Gastroesophageal sphincter (tissue), 4 donors: Measurements from ENCODE around the gene DCTN1. TPM values are rescaled to one million over a fixed set of nuclear protein-coding genes. Genes with fewer than 3 reads are reported as not detected.
A peak's percentile ranks its signal among the peaks of the same experiment; 100 is the strongest.

Experiments
- ATAC-seq: fragments of 150-250 bp; one replicate; pipeline ENCODE4 v1.9.1; 2016; ENCODE audit warnings: mild to moderate bottlenecking, moderate library complexity
- H3K27ac ChIP-seq, 4 donors: fragments of 200-600 bp; sonication (generic) in 3 of 4; 1 replicate in 3 of 4; 2 replicates in 1 of 4; pipeline ENCODE4 v1.5.1; 2016 to 2019
- H3K27me3 ChIP-seq: fragments of 200-600 bp; sonication (generic); one replicate; pipeline ENCODE4 v1.5.1; 2019
- H3K36me3 ChIP-seq, 2 donors: fragments of 200-600 bp; sonication (generic); one replicate each; pipeline ENCODE4 v1.5.1; 2019; ENCODE audit warnings: control low read depth in 1 of 2
- H3K4me1 ChIP-seq, 3 donors: fragments of 200-600 bp; sonication (generic); 1 replicate in 2 of 3; 2 replicates in 1 of 3; pipeline ENCODE4 v1.5.1; 2016 to 2019; ENCODE audit warnings: control low read depth in 2 of 3
- H3K4me3 ChIP-seq, 2 donors: fragments of 200-600 bp; sonication (generic); one replicate each; pipeline ENCODE4 v1.5.1; 2019; ENCODE audit warnings: mild to moderate bottlenecking in 1 of 2, moderate library complexity in 1 of 2
- H3K9me3 ChIP-seq, 3 donors: fragments of 200-600 bp; sonication (generic); one replicate each; pipeline ENCODE4 v1.5.1; 2017 to 2019; ENCODE audit warnings: control low read depth in 2 of 3
- CTCF ChIP-seq, 4 experiments: fragments of 200-600 bp in 2 of 4; fragments of 450-650 bp in 2 of 4; sonication (generic) in 1 of 4; IDR thresholded peaks; one replicate each; pipeline ENCODE4 v1.5.1; 2017 to 2019; ENCODE audit warnings: antibody characterized with exemption in 4 of 4, mild to moderate bottlenecking in 2 of 4, moderate library complexity in 2 of 4
- EP300 ChIP-seq: sonication (generic); formaldehyde crosslinking; IDR thresholded peaks from one replicate; pipeline ENCODE4 v1.6.1; 2017; ENCODE audit warnings: antibody characterized with exemption, mild to moderate bottlenecking
- POLR2A ChIP-seq, 2 donors: fragments of 450-650 bp; IDR thresholded peaks; one replicate each; pipeline ENCODE4 v1.6.1; 2017; ENCODE audit warnings: antibody characterized with exemption in 2 of 2, mild to moderate bottlenecking in 2 of 2, moderate library complexity in 1 of 2
- POLR2AphosphoS5 ChIP-seq: sonication (generic); formaldehyde crosslinking; IDR thresholded peaks from one replicate; pipeline ENCODE4 v1.6.1; 2017; ENCODE audit warnings: antibody characterized with exemption
- WGBS, 2 donors: methylation state at CpG; one replicate each; pipeline ENCODE4 v1.1.5; 2018; ENCODE audit warnings: low coverage in 1 of 2; 5-methylcytosine and 5-hydroxymethylcytosine counted together
- total RNA-seq, 4 donors: library from RNA; depleted of rRNA; stranded (reverse); fragments of >200 nt; gene quantifications; one replicate each; pipeline ENCODE4 v1.1.0, GENCODE V29; 2016

DCTN1 gene
- total RNA-seq, 4 donors from 2014 or later, result 132 to 197 (median 170) TPM

GRCh38 chr2:74401891-74402290 lies 21.8 kb upstream of the DCTN1 start:
- TF ChIP-seq CTCF (IDR thresholded peaks at IDR 0.05) (no peak), POLR2AphosphoS5 (no peak), POLR2A (IDR thresholded peaks at IDR 0.05) (no peak), EP300 (no peak)
- Histone ChIP-seq H3K36me3 (no peaks in the 10 kb centered on the region), H3K4me1 (no peaks in the 10 kb centered on the region), H3K27me3 (no peaks in the 10 kb centered on the region), H3K4me3 (no peak overlapping the region), H3K9me3 (no peaks in the 10 kb centered on the region), H3K27ac (no peak overlapping the region)
- 50 to 60% methylated on average over 1 of the region's 2 CpGs for WGBS, 2 donors
- ATAC-seq, result no peak

DNA sequence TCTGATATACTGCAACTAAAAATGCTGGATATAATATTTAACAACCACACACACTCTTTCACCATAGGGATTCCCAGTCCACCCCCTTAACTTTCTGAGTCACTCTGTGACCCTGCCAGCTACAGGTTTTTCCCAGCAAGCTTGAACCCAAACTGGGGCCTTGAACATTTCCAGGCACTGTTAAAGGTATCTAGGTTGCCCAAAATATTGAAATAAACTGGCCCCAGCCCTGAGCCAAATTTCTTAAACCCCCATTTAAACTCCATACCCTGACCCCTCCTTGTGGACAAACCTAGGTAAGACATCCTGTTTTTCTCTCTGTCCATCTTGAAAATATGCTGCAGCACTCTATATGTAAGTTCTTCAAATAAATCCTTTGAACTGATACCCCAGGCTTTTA lies 19.7 kb upstream of the DCTN1 start:
- Histone ChIP-seq H3K27me3 (no peaks in the 10 kb centered on the region), H3K4me1 (no peaks in the 10 kb centered on the region), H3K36me3 (no peaks in the 10 kb centered on the region), H3K9me3 (no peaks in the 10 kb centered on the region), H3K4me3 (no peak overlapping the region), H3K27ac (no peak overlapping the region)
- TF ChIP-seq EP300 (no peak), CTCF (IDR thresholded peaks at IDR 0.05) (peak in 3 of 4 experiments; percentile 8 to 45 (median 37))
- no peak for ATAC-seq

GRCh38 chr2:74396149-74396548 lies 16.0 kb upstream of the DCTN1 start:
- Histone ChIP-seq H3K9me3 (no peaks in the 10 kb centered on the region), H3K27me3 (no peaks in the 10 kb centered on the region), H3K4me3 (no peak overlapping the region), H3K4me1 (peaks cover 0 to 6% (median 0%) of the 10 kb centered on the region in 3 donors), H3K36me3 (no peaks in the 10 kb centered on the region), H3K27ac (no peak overlapping the region)
- no peak for TF ChIP-seq CTCF (IDR thresholded peaks at IDR 0.05)
- 88 to 95% methylated on average over 2 of the region's 2 CpGs for WGBS, 2 donors
- ATAC-seq, result no peak

DNA sequence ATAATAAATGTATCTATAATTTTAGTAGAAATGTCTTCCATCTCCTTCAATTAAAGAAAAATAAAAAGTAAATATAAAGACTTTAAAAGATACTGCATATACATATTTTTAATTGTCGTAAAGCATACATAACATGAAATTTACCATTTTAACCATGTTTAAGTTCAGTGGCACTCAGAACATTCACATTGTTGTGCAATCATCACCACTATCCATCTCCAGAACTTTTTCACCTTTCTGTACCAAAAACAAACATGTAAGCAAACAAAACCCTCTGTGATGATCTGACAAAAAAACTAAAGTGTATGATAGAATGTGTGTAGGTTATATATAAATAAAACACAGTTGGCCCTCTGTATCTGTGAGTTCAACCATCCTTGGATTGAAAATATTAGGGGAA lies 13.4 kb upstream of the DCTN1 start:
- no peaks in the 10 kb centered on the region for H3K27me3 ChIP-seq
- no peaks in the 10 kb centered on the region for H3K36me3 ChIP-seq
- TF ChIP-seq CTCF (IDR thresholded peaks at IDR 0.05), result no peak
- TF ChIP-seq EP300, result no peak
- no peak for TF ChIP-seq POLR2AphosphoS5
- TF ChIP-seq POLR2A (IDR thresholded peaks at IDR 0.05), result no peak
- WGBS, 2 donors, result 90 to 100% methylated on average over 1 of the region's 1 CpG
- no peaks in the 10 kb centered on the region for H3K9me3 ChIP-seq
- no peak for ATAC-seq
- H3K27ac ChIP-seq, result no peak overlapping the region
- no peak overlapping the region for H3K4me3 ChIP-seq
- H3K4me1 ChIP-seq, result peaks cover 0 to 32% (median 21%) of the 10 kb centered on the region in 3 donors

GRCh38 chr2:74392449-74392743 lies 12.3 kb upstream of the DCTN1 start:
- Histone ChIP-seq H3K36me3 (no peaks in the 10 kb centered on the region), H3K27ac (peak overlapping the region in 2 of 4 donors; percentile 88 to 92), H3K4me1 (peaks cover 0 to 42% (median 21%) of the 10 kb centered on the region in 3 donors), H3K9me3 (no peaks in the 10 kb centered on the region), H3K4me3 (peak overlapping the region in 1 of 2 donors; percentile 68), H3K27me3 (no peaks in the 10 kb centered on the region)
- ATAC-seq, result no peak
- WGBS, 2 donors, result 65 to 81% methylated on average over 12 of the region's 13 CpGs
- TF ChIP-seq POLR2AphosphoS5 (no peak), POLR2A (IDR thresholded peaks at IDR 0.05) (no peak), EP300 (no peak), CTCF (IDR thresholded peaks at IDR 0.05) (no peak)
